Measurements from ENCODE around the gene OSBPL8.
A peak's percentile ranks its signal among the peaks of the same experiment; 100 is the strongest.
"Not testable (repeated sequence)": the region's sequence is repeated elsewhere in the genome, so short reads cannot be mapped to it uniquely, and the experiment has no call there.

The OSBPL8 gene

DNA sequence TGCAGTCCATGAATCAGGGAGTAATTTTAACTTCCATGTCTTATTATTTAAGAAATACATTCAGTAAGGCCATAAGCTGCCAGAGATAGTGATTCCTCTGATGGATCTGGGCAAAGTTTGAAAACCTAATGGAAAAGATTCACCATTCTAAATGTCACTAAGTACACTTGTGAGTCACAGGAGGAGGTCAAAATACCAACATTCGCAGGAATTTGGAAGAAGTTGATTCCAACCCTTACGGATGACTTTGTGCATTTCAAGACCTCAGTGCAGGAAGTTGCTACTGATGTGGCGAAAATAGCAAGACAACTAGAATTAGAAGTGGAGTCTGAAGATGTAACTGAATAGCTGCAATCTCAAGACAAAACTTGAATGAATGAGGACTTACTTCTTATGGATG lies 69.8 kb downstream of the OSBPL8 start:
- FAIRE-seq (peak; percentile 64), DNase-seq (ENCODE audit: extremely low spot score, insufficient read length, low read depth) (no peak)

DNA sequence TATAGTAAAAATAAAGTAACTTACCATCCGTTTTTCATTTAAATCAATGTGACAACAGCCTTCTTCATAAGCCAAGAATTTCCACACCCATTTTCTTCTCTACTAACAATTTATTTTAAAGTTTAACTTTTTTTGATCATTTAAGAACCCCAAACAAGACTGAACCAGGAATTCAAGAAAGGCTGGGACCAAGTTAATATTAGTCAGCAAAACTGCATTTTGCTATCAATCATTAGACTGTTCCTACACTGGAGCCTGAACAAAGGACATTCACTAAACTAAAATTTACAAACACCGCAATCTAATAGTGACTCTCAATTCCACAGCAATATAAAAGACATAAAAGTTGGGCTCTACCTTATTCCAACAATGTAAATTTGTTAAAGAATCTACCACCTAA lies 73.6 kb downstream of the OSBPL8 start:
- DNase-seq (ENCODE audit: extremely low spot score, insufficient read length, low read depth) (no peak), FAIRE-seq (no peak)

DNA sequence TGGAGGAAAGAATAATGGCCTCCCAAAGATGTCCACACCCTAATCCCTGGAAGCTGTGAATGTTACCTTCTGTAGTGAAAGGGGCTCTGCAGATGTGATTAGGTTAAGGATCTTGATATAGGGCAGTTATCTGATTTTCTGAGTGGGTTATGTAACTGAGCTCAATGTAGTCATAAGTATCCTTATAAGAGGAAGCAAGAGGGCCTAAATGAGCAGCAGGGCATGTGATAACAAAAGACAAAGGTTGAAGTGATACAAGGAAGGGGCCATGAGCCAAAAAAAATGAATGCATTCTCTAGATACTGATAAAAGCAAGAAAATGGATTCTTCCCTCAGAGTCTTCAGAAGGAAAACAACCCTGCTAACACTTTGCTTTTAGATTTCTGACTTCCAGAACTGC lies 78.8 kb downstream of the OSBPL8 start:
- FAIRE-seq, result no peak
- DNase-seq (ENCODE audit: extremely low spot score, insufficient read length, low read depth), result no peak

DNA sequence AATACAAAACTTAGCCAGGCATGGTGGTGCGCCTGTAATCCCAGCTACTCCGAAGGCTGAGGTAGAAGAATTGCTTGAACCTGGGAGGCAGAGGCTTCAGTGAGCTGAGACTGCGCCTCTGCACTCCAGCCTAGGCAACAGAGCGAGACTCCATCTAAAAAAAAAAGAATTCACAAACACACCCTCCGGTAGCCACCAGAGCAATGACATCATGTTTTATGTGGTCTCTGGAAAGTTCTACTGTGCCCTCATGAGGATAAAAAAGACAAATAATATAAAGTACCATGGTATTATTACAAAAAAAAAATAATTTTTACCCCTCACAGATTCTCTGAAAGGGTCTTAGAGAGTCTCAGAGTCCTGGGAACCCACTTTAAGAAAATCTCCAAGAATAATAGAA lies 81.5 kb downstream of the OSBPL8 start:
- FAIRE-seq, result no peak
- DNase-seq (ENCODE audit: extremely low spot score, insufficient read length, low read depth), result no peak

- DNase-seq (ENCODE audit: extremely low spot score, insufficient read length, low read depth); FAIRE-seq: not testable (repeated sequence)
Measured at GRCh38 chr12:76472862-76473261, 86.7 kb downstream of the OSBPL8 start.

GRCh38 chr12:76471579-76471978 lies 88.0 kb downstream of the OSBPL8 start:
- FAIRE-seq (no peak), DNase-seq (ENCODE audit: extremely low spot score, insufficient read length, low read depth) (no peak)

DNA sequence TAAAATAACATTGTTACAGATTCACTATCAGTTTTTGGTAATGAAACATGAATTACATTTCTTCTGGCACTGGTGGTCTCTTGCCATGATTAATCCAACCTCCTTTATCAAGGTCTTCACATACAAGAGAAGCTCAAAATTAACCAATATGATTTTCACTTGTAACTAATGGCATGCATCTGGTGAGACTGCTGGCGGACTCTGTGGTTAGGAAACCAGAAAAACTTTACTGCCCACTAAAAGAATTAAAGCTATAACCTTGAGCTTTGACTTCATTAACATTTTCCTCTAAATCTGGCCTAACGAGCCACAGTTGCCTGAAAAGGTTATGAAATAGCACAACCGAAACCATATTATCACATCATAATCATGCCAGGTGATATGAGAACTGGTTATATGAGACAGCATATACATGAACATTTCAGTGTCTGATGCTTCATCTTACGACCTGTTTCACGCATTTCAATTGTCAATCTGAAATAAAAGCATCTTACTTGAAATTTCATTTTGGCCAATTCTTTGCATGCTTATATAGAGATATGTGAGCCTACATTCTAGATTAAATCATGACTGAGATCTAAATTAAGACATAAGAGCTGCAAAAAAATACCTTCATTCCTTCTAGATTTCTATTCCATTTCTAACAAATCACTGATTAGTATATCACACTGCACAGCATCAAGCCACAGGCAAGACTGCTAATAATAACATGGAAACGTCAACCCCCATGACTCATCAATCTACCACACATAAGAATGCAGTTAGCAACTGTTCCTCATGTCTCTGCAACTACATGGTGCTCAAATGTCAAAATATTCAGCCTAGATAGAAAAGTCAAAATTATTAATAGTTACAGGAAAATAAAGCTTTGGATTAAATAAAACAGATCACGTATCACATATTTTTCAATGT lies 89.3 kb downstream of the OSBPL8 start:
- FAIRE-seq, result no peak
- no peak for DNase-seq (ENCODE audit: extremely low spot score, insufficient read length, low read depth)

DNA sequence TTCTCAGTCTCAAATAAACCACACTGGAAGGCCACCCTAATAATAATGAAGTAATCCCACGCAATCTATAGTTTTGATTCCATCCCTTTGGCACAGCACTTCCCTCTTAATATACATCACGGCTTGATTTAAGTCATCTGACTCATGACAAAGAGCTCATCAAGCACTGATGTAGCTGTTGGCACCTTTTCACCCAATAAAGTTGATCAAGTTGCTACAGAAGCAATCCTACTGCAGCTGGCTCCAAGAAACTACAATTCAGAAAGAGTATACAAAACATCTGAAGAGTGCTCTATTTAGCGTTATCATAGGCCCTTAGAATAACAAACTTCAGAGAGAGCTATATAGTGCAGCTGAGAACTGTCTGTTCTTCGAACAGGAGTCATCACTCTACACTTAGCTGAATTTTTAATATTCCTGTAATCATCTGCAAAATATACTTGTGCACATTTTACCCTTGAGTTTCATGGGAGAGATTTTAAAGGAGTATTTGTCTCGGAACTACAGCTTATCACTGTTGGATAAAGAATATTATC lies 94.9 kb downstream of the OSBPL8 start:
- no peak for FAIRE-seq
- no peak for DNase-seq (ENCODE audit: extremely low spot score, insufficient read length, low read depth)

- FAIRE-seq (no peak), DNase-seq (ENCODE audit: extremely low spot score, insufficient read length, low read depth) (no peak)
Measured at GRCh38 chr12:76462668-76463224, 96.8 kb downstream of the OSBPL8 start.

GRCh38 chr12:76460807-76461206 lies 98.8 kb downstream of the OSBPL8 start:
- FAIRE-seq, result no peak

DNA sequence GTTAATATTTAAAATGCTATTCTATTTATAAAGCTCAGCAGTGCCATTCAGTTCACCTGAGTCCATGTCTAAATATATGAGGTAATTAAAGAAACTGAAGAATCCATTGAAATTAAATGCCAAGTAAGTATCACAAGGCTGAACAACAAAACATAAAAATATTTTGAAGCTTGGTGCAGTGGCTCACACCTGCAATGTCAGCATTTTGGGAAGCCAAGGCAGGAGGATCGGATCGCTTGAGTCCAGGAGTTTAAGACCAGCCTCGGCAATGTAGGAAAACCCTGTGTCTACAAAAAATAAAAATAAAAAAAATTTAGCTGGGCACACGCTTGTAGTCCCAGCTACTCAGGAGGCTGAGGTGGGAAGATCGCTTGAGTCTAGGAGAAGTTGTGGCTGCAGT lies 101.8 kb downstream of the OSBPL8 start:
- DNase-seq (ENCODE audit: extremely low spot score, insufficient read length, low read depth), result no peak
- FAIRE-seq, result no peak

More at GRCh38 chr12:76460807-76461206, 98.8 kb downstream of the OSBPL8 start:
- DNase-seq (ENCODE audit: extremely low spot score, insufficient read length, low read depth), result no peak

DNA sequence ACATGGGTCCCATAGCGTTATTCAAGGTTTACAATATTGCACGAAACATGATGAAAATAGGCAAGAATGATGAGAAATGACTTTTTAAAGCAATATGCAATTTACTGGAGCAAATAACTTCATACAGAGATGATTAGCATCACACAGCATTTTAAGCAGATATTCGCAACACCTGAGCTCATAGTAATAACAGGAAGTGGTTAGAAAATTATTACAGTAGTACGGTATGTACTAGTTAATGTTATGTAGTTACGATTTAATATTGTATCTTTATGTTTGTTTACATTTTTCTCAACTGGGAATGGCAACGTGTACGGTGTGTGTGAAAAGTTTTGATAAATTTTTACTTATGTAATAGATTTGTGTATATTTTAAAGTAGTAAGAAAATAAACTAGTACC lies 102.6 kb downstream of the OSBPL8 start:
- FAIRE-seq (no peak), DNase-seq (ENCODE audit: extremely low spot score, insufficient read length, low read depth) (no peak)

- FAIRE-seq, result peak; percentile 80
Measured at GRCh38 chr12:76455582-76456345, 103.8 kb downstream of the OSBPL8 start.

DNA sequence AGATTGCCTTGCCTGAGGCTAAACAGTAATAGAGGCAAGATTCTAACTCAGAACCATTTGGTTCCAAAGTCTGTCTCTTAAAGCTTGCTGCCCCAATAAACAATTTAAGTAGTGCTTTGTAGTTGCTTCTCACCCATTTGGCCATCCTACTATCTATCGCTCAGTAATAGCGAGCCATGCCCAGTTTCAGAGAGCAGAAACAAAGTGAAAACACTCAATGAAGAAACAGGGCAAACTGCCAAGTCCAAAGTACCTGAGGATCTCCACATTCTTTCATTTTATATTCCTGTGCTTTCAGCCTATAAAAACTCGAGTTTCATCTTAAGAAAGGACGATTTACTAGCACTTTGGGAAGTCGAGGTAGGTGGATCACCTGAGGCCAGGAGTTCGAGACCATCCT lies 108.0 kb downstream of the OSBPL8 start:
- DNase-seq (ENCODE audit: extremely low spot score, insufficient read length, low read depth), result no peak
- no peak for FAIRE-seq

More at GRCh38 chr12:76455582-76456345, 103.8 kb downstream of the OSBPL8 start:
- DNase-seq (ENCODE audit: extremely low spot score, insufficient read length, low read depth), result no peak

DNA sequence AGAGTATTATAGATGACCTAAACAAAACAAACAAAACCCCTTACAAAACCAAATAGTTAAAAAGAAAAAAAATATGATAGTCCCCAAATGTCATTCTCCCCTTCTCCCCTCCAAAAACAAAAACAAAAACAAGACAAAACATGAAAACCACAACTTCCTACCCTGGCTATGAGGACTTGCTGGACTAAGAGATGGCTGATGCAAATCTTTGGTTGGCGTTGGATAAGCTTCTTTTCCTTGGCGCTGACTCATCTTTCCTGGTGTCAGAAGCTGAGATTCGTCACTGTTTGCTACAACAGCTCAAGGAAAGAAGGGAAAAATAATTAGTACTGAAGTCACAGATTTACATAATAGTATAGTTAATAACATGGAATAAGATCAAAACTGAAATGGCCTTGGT lies 108.9 kb downstream of the OSBPL8 start:
- FAIRE-seq (peak; percentile 29), DNase-seq (ENCODE audit: extremely low spot score, insufficient read length, low read depth) (no peak)

GRCh38 chr12:76449993-76450392 lies 109.6 kb downstream of the OSBPL8 start:
- FAIRE-seq, result no peak
- DNase-seq (ENCODE audit: extremely low spot score, insufficient read length, low read depth), result no peak

DNA sequence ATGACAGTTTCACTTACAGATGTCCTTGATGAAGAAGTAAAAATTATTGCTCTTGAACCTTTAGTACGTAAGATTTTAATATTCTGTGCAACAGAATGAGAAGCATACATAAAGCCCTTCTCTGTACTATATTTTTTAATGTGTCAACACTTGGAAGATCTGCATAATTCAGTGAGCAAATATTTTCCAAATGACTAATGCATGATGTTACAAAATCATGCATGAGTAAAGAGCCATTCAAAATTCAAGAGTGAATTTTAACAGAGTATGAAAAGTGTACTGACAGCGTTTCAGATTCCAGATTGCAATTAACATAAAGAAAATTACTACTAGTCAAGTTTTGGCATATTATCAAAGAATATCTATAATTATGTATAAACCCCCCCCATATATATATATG lies 110.0 kb downstream of the OSBPL8 start:
- FAIRE-seq (no peak), DNase-seq (ENCODE audit: extremely low spot score, insufficient read length, low read depth) (no peak)

DNA sequence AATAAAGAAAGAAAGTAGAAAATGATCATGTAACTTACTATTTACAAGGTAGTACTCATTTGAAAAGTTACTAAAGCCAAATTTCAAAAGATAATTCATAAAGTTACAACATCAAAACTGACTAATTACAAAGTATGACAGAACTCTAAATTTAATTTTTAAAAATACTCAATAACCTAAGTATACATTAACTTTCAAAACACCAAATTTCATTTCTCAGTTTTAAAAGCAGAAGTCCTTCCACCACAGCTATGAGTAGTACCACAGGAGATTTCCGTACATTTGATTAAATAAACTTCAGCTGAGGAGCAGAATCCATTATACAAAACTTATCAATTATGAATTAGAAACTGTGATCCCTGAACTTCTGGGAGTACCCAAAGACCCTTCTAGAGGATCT lies 110.6 kb downstream of the OSBPL8 start:
- FAIRE-seq (no peak), DNase-seq (ENCODE audit: extremely low spot score, insufficient read length, low read depth) (no peak)

- no peak for FAIRE-seq
- DNase-seq (ENCODE audit: extremely low spot score, insufficient read length, low read depth), result no peak
Measured at GRCh38 chr12:76446090-76446489, 113.5 kb downstream of the OSBPL8 start.

GRCh38 chr12:76445462-76445861 lies 114.1 kb downstream of the OSBPL8 start:
- DNase-seq (ENCODE audit: extremely low spot score, insufficient read length, low read depth) (no peak), FAIRE-seq (no peak)
